ENCODE data around the gene MOB3B.

The MOB3B gene

DNA sequence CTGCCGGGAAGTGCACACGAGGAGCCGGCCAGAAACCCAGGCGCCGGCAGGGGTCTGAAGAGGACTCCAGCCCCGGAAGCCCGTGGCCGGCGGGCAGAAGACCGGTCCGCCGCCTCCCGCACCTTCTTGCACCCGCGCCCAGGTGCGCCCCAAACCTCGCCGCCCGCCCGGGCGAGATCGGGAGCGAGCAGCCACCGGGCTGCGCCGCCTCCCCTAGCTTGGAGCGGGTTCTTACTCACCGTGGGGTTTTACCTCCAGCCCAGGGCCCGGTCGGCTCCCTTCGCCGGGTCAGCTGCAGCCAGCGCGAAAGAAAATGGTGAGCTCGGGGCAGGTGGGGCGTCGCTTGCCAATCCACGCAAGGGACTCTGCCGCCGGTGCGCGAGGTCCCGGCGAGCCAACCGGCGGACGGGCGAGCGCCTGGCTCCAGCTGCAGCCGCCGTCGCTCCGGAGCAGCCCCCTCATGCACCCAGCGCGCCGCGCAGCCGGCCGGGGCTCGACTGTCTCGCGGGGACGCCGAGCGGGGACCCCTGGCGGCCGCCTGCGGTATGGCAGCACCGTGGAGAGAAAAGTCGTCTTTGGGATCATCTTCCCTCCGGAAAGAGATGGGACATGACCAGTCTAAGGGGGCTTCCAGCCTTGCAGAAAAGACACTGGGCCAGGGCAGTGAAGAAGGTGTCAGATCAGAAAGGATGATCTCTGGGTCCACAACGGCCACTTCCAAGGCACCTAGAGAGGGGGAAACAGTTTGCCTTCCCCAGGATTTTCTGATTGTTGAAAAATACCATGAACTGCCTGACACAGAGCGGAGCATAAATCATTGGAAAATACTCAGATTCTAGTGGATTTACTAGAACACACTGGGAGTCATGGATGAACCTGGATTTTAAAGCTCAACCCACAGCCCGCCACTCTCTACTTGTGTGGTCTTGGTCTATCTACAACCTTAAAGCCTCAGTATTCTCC lies at the start of gene MOB3B:
TSS of gene MOB3B (minus strand) at position 499 of the 963 bp plus-strand sequence. CDS start 74,264 bp downstream, outside the sequence.
- DNase-seq (ENCODE audit: low spot score): peak; percentile 91

DNA sequence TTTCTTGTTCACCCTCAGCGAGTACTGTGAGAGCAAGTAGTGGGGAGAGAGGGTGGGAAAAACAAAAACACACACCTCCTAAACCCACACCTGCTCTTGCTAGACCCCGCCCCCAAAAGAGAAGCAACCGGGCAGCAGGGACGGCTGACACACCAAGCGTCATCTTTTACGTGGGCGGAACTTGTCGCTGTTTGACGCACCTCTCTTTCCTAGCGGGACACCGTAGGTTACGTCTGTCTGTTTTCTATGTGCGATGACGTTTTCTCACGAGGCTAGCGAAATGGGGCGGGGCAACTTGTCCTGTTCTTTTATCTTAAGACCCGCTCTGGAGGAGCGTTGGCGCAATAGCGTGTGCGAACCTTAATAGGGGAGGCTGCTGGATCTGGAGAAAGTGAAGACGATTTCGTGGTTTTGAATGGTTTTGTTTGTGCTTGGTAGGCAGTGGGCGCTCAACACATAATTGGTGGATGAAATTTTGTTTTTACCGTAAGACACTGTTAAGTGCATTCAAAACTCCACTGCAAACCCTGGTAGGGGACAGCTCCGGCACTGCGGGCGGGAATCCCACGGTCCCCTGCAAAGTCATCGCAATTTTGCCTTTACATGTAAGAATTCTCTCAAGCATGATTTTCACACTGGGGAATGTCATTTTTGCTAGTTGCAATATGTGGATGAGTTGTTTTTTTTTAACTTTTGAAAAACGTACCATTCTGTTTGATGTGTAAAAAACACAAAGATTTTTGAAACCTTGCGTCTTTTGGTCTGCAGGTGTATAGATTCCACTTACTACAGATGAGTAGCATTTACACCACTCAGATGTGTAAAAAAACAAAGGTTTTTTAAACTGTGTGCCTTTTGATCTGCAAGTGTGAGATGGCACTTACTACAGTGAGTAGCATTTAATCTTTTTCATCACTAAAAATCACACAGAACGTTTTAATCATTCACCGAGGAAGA lies 44.3 kb upstream of the MOB3B start:
- peak; percentile 87 for DNase-seq (ENCODE audit: low spot score)

DNA sequence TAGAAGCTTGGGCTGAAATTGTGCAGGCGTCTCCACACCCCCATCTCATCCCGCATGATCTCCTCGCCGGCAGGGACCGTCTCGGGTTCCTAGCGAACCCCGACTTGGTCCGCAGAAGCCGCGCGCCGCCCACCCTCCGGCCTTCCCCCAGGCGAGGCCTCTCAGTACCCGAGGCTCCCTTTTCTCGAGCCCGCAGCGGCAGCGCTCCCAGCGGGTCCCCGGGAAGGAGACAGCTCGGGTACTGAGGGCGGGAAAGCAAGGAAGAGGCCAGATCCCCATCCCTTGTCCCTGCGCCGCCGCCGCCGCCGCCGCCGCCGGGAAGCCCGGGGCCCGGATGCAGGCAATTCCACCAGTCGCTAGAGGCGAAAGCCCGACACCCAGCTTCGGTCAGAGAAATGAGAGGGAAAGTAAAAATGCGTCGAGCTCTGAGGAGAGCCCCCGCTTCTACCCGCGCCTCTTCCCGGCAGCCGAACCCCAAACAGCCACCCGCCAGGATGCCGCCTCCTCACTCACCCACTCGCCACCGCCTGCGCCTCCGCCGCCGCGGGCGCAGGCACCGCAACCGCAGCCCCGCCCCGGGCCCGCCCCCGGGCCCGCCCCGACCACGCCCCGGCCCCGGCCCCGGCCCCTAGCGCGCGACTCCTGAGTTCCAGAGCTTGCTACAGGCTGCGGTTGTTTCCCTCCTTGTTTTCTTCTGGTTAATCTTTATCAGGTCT lies 43.5 kb upstream of the MOB3B start, which contains the start of gene C9orf72:
TSS of gene C9orf72 (minus strand) at position 564 of the 716 bp plus-strand sequence. CDS start 6,361 bp downstream, outside the sequence.
- peak; percentile 95 for DNase-seq (ENCODE audit: low spot score)

DNA sequence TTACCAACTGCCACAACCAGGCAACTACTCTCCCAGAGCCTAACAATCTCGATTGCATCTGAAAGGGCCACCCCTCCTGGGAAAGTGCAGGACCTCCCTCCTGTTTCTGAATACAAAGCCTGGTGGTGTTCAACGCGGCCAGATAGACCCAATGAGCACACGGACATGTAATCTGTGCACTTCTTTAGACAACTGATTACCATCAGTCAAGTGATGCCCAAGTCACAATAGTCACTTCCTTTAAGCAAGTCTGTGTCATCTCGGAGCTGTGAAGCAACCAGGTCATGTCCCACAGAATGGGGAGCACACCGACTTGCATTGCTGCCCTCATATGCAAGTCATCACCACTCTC lies 42.9 kb upstream of the MOB3B start:
- peak; percentile 9 for DNase-seq (ENCODE audit: low spot score)

DNA sequence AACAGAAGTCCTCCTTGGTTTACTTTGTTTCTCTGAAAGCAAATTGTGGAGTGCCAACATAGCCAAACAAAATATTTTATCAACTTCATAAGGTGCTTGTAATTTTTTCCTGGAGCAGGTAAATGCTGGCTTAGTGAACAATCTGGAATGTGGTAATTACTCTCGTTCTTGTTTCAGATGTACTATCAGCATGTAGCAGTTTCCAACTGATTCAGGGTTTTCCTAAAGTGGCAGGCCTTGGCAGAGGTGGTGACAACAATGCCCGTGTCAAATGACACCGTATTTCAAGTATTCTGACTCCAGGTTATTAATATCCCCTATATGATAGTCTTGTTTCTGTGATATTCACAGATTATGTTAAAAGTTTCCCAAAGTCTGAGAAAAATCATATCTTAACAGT lies 42.4 kb upstream of the MOB3B start:
- DNase-seq (ENCODE audit: low spot score): no peak

DNA sequence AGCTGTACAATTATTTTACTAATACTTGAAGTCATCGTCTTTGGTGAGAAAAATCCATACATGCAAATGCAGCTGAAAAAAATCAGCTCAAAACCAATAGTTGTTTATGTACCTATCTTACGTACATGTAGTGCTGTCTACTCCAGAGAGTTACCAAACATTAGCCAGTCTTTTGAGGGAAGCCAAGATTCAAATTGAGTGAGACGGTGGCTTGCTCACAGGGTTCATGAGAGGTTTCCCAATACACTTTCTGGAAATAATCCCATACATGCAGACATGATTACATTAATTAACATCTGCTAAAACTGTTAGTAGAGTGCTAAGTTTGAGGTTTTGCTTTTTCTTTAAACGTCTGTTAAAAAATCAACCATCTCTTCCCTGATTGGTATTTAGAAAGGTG lies 41.4 kb upstream of the MOB3B start:
- no peak for DNase-seq (ENCODE audit: low spot score)

DNA sequence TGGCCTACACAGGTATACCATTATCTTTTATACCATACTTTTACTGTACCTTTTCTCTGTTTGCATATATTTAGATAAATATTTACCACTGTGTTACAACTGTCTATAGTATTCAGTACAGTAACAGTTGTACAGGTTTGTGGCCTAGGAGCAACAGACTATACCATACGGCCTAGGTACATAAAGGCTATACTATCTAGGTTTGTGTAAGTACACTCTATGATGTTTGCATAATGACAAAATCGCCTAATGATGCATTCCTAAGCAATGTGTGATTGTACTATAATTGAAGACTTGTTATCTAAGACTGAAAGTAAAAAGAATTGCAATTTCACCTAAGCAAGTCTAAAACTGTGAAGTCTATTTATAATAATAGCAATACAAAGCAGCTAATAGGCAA lies 39.8 kb upstream of the MOB3B start:
- no peak for DNase-seq (ENCODE audit: low spot score)

DNA sequence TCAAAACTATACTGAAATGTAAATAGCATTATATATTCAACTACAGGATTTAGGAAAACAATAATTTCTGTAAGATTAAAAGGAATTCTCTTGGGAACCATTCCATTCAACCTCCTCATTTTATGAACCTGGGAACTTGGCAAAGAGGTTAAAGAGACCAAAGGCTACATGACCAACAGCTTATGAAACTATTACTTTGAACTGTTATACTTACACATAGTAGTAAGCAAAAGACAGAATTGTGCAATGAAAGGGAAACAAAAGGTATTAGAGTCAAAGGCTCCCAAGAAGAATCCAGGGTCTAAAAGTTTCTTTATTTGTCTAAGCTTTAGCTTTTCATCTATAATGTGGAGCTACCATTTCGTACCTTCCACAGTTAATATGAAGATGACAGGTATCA lies 36.5 kb upstream of the MOB3B start:
- no peak for DNase-seq (ENCODE audit: low spot score)

DNA sequence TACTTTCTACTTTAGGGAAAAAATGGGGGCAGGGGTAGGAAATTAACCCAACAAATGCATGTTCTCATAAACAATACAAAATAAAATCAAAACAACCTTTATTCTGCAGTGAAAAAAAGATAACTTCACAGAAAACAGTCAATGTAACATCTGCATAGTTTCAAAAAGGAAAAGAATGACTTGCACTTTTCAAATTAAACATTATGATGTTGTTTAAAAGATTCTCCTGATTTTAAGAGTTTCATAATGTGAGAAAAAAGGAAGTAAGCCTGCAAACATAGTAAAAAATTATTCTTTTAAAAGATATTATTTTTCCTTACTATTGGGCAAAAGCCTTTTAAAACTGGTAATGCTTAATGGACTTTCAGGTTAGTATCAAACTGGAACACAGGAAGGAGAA lies 36.1 kb upstream of the MOB3B start:
- no peak for DNase-seq (ENCODE audit: low spot score)

DNA sequence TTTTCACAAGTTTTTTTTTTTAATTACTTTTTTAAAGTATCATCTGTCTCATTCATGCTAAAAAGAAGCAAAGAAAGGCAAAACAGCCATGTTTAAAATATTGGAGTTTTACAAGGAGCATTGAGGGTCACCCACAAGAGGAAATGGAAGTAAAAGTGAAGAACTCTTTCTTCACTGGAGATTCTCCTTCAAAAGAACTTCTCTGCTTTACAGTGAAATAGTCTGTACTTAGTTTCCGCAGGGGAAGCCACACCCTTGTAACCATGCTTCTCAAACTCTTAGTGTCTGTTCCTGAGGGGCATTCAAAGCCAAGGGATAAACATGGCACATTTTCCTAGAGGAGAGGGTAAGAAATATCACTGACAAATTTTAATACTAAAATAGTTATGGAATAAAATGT lies 35.1 kb upstream of the MOB3B start:
- DNase-seq (ENCODE audit: low spot score): no peak

DNA sequence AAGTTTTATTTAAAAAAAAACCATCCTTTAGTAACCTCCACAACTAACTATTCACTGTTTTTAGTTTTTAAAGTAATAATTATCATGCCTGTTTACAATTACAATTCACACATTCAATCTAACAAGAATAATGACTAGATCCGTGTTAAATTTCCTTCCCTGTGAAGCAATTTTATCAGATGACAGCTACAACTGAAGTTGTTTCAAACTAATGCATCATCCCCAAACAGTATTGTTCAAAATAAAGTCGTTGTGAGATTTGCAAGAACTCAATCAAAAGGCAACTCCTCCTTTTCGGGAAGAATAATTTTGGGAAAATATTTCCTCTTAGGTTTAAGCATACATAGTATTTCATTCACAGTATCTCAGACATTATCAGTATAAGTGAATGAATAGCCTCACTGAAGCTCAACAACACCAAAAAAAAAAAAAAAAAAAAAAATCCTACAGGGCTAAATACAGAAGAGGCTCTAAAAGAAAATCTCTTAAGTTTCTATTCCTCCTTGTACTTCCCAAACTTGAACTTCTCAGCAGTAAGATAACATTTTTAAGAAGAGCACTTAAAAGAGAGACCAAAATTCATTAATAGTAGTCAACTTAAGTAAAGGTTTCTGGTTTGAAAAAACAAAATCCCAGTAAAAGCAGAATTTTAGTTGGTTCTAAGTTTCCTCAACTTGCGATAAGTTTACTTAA lies 34.3 kb upstream of the MOB3B start:
- no peak for DNase-seq (ENCODE audit: low spot score)

DNA sequence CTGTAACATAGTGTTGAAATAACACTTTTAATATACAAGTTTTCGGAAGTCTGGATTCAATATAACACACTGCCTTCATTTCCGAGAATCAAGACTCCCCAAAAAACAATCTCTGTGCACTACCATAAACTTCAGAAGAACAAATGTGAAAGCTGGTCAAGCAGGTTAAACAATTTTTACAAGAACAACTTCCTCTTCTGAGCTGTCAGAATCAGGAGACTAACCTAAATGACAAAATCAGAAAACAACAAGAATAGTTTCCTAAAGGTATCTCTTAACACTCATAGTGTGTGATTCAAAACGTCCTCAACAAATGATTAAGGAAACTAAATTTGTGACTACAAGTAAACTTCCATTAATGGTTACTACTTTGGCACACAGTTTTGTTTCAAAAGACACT lies 32.1 kb upstream of the MOB3B start:
- no peak for DNase-seq (ENCODE audit: low spot score)

DNA sequence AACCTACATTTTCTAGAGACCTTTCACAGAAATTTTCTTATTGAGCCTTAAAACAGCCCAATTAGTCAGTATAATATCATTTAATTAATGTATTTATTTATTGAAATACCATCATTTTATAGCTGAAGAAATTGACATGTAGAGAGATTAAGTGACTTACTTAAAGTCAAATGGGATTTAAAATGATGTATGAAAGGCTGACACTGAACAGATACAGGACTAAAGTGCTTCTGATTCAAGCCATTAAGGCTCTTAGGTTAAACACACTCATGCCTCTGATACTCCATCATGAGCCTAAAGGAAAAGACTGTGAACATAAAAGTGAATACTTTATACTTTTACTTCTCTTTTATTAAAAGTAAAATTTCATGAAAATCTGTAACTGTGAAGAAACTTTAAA lies 30.8 kb upstream of the MOB3B start:
- DNase-seq (ENCODE audit: low spot score): no peak

DNA sequence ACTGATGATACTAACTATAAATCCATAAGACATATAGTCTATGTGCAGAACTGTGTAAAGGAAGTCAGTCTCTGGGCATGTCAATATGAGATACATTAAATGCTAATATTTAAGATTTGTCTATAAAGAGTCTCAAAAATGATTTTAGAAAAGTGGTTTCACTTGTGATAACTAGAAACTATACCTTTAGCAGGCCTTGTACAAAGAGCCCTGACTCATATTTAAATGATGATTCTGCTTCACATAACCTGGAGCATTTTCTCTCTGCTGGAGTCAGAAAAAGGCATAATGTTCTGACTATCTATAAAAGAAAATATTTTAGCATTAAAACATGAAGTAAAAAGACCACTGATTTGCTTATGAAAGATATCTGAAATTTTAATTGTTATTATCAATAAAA lies 28.7 kb upstream of the MOB3B start:
- no peak for DNase-seq (ENCODE audit: low spot score)

DNA sequence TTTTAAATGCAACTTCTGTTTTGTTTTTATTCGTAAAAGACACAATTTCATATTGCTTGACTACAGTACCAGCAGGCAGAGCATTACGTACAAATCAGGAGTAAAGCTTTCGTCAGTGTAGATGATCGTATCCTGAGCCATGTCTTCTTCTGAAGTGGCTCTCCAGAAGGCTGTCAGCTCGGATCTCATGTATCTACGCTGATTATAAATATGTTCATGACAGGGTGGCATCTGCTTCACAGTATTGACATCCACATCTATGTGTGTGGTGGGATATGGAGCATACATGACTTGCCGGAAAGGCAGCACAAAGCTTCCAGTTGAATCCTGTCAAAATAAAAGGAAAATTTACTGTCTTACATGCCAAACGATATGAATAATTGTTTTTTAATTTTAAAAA lies 26.9 kb upstream of the MOB3B start:
- DNase-seq (ENCODE audit: low spot score): no peak

DNA sequence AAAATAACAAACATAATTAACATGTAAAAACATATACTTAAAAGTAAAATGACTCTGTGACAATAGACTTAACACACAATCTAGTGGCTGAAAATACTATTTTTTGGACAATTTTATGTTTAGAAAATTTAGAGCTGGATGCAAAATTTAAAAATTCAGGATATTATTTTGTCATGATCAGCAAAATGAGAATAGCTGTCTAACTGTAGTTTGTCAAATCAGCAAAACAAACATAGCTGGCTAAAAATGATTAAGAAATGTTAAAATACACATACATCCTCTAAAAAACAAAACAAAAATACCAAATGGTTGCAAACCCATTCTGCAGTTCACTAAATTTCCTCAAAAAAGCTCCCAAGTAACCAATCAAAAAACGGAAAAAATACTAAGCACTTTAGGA lies 25.1 kb upstream of the MOB3B start:
- DNase-seq (ENCODE audit: low spot score): no peak

DNA sequence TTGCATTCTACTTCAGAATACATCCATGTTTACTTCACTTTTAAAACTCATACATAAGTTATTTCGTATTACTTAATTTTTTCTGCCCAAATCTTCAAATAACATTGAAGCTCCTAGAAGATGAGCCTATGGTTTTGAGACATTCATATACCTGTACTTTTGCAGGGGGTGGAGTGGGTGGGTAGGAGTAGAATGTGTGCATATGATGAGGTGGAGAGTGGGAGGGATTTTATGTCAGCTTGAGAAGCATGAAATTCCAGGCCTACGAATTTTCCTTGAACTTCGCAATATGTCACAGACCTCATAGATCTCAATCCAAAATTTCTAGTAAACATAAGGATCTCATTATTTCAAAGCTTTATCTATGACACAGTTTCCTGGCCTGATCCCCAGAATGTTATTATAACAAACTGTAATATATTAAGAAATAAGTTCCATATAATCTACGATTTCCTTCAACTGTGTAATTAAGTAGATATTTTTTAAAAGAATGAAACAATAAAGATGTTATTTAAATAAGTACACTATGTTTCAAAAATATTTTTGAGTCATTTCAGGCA lies 19.7 kb upstream of the MOB3B start:
- DNase-seq (ENCODE audit: low spot score): peak; percentile 27

DNA sequence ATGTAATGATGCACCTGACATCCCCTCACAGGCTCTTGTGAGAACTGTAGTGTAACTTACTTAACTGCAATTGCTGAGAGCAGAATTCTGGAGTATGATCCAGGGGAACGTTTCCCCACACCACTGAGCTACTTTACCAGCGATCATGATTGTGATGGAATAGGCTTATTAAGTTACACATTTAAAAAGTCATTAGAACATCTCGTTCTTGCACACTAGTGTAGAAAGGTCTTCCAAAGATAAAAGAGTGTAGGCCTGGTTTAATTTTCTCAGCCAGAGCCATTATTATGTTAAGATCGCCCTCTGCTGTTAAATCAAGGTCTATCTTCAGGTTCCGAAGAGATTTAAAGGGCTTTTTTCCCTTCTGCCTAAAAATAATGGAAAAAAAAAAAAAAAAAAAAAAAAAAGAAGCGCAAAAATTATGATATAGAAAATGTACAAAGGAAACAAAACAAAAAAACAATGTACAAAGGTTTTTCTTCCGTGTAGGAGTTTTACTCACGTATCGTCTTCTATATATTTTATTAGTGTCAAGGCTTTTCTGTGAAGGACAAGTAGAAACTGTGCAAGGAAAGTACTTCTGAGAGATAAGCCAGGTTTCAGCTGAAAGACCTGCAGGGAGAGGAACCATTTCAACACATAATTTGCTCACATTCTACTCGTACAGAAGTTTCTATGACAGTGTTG lies 18.6 kb upstream of the MOB3B start:
- peak; percentile 52 for DNase-seq (ENCODE audit: low spot score)

DNA sequence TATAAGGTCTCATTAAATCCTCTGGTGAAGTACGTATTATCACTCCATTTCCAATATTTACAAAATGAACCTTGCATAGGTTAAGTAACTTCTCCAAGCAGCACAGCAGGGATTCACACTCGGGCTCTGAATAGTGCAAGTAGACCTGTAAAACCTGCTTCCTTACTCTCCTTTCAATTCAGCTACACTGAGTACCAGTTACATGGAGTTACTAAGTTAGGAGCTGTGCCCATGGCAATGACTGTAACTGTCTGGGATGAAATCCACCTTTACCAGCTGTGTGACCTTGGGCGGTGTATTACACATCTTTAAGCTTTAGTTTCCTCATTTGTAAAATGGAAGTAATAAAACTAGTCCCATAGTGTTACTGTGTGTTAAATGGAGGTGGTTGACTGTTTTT lies 15.9 kb upstream of the MOB3B start:
- DNase-seq (ENCODE audit: low spot score): no peak

DNA sequence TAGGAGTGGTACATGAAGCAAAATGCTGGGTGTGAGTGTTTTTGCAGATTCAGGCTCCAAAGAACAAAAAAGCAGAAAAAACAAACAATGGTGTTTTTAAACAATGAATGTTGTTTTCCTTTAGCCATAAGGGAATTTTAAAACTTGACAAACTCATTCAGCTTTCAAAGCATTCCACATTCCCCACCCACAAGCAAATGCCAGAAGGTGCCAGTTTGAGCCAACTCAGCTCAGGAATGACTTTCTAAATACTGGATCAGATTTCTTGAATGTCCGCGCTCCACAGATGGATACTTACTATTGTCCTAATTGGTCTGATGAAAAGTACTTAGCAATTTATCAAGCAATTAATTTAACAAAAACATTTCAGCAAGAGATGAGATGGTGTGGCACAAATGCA lies 12.9 kb upstream of the MOB3B start:
- peak; percentile 16 for DNase-seq (ENCODE audit: low spot score)

DNA sequence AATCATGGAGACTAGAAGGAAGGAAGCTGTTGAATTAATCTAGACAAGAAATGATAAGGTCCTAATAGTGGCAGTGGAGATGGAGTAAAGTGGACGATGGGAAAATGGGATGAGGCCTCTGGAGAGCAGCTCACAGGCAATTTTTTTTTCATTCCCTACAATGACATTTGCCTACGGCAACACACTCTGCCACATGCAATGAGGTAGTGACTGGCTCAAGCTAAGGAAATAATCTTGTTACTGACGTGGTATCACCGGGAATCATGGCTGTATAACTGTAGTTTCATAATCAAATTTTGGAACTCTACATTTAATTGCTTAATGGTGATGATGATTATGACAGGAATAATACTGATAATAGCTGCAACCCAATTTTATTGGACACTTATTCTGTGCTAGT lies 12.1 kb upstream of the MOB3B start:
- no peak for DNase-seq (ENCODE audit: low spot score)
